ENCODE measurements around the gene TNS1. TPM values are rescaled to one million over a fixed set of nuclear protein-coding genes. Genes with fewer than 3 reads are reported as not detected.

Gene TNS1
- total and polyA plus RNA-seq, 9 of the 15 experiments (the other 6 are each of a cell fraction or from before 2014, with no cell fraction given) = 0.13 to 2.7 (median 0.77) TPM

DNA sequence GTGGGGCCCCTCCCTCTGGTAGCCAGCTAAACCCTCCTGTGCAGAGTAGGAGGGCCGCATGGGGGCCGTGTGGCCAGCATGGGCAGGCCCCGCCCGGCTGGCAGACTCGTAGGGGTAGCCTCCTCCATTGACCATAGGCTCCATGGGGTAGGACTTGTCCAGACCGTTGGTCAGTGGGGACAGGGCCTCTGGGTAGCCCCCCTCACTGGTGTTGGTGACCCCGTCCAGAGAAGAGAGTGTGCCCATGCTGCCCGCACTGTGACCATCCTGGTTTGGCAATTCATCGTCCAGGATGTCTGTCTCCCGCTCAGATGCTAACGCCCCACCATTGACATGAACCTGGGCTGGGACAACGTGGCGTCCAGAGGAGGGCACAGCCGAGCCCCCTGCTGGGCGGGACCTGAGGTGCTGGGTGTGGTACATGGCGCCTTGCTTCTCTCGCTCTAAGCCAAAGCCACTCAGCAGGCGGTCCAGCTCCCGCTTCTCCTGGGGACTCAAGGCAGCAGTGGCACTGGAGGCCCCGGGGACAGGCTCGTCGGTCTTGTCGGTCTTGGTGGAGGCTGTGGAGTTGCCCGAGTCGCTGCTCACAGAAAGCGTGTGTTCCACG lies 154.3 kb downstream of the TNS1 start:
- no peaks in the 10 kb centered on the region for H3K36me3 ChIP-seq (ENCODE audit: control insufficient read depth, insufficient read depth, low read length)
- no peaks in the 10 kb centered on the region for H3K9me1 ChIP-seq (ENCODE audit: control insufficient read depth, insufficient read depth, low read length)
- WGBS (ENCODE audit: insufficient coverage, low coverage, missing lambda C conversion rate) = 27% methylated on average over 14 of the region's 27 CpGs
- no peak overlapping the region for H3K27ac ChIP-seq (ENCODE audit: extremely low read depth, low read depth, low read length)
- H3K79me2 ChIP-seq (ENCODE audit: control insufficient read depth, insufficient read depth, low read length) = no peaks in the 10 kb centered on the region
- ATAC-seq (peak; percentile 72), DNase-seq (ENCODE audit: extremely low read depth in 1 of 4, low spot score in 3 of 4) (peak in 2 of 4 experiments; percentile 56), FAIRE-seq (no peak)
- BruUV-seq (replicated peaks) = no TSS peak
- ChIA-PET CTCF (ENCODE audit: low intra/inter-chr PET ratio) (no interaction called here), POLR2A (interaction anchor here (0.6 to 0.7 kb wide), 2 partner anchors 13 to 149 kb away, joined by 3 read pairs; no protein-coding TSS in a partner anchor)
- in situ Hi-C loops (cut with MboI) (no loop called here), intact Hi-C loops (cut with micrococcal nuclease) (no loop called here)
- H2AFZ ChIP-seq (ENCODE audit: low read depth, low read length) = no peak overlapping the region
- peaks cover 9 to 21% of the 10 kb centered on the region in 2 experiments; a peak in 4 of 5 replicates for H3K4me1 ChIP-seq (replicated peaks in 1 of 2; ENCODE audit: control insufficient read depth in 2 of 2, insufficient read depth in 2 of 2, low read length in 2 of 2)
- H4K20me1 ChIP-seq (replicated peaks; ENCODE audit: control insufficient read depth, insufficient read depth, low read length) = no peaks in the 10 kb centered on the region
- no peak overlapping the region for H3K4me2 ChIP-seq (ENCODE audit: insufficient read depth, low read length)
- peaks cover 0 to 12% of the 10 kb centered on the region in 2 experiments; a peak in 2 of 5 replicates for H3K27me3 ChIP-seq (ENCODE audit: control insufficient read depth in 2 of 2, insufficient read depth in 2 of 2, low read length in 2 of 2)
- peak; percentile 37; the same call in 1 of the 2 replicates for TF ChIP-seq ZBTB33 (CRISPR knock-in tag; IDR thresholded peaks at IDR 0.05)
- no peak for TF ChIP-seq NEUROD1 (IDR thresholded peaks at IDR 0.05; ENCODE audit: borderline replicate concordance, low read depth, low read length, partially characterized antibody)
- TF ChIP-seq, protein P1, sequence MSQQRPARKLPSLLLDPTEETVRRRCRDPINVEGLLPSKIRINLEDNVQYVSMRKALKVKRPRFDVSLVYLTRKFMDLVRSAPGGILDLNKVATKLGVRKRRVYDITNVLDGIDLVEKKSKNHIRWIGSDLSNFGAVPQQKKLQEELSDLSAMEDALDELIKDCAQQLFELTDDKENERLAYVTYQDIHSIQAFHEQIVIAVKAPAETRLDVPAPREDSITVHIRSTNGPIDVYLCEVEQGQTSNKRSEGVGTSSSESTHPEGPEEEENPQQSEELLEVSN (IDR thresholded peaks at IDR 0.05; ENCODE audit: borderline replicate concordance in 1 of 2, extremely low read depth in 1 of 2, insufficient read depth in 1 of 2, insufficient read length in 1 of 2, low read depth in 1 of 2, low read length in 1 of 2, poor library complexity in 1 of 2, severe bottlenecking in 1 of 2) = peak; percentile 25 to 44
- TF ChIP-seq, protein P2, sequence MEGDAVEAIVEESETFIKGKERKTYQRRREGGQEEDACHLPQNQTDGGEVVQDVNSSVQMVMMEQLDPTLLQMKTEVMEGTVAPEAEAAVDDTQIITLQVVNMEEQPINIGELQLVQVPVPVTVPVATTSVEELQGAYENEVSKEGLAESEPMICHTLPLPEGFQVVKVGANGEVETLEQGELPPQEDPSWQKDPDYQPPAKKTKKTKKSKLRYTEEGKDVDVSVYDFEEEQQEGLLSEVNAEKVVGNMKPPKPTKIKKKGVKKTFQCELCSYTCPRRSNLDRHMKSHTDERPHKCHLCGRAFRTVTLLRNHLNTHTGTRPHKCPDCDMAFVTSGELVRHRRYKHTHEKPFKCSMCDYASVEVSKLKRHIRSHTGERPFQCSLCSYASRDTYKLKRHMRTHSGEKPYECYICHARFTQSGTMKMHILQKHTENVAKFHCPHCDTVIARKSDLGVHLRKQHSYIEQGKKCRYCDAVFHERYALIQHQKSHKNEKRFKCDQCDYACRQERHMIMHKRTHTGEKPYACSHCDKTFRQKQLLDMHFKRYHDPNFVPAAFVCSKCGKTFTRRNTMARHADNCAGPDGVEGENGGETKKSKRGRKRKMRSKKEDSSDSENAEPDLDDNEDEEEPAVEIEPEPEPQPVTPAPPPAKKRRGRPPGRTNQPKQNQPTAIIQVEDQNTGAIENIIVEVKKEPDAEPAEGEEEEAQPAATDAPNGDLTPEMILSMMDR (IDR thresholded peaks at IDR 0.05 in 2 of 3, conservative IDR thresholded peaks at IDR 0.05 in 1 of 3; ENCODE audit: insufficient read depth in 2 of 3, low read depth in 1 of 3, low read length in 3 of 3) = 0 out of 6 replicates have a peak, but pooled peaks of 1 of the 3 experiments have one; percentile 21
- no peak overlapping the region for H3K4me3 ChIP-seq
- peaks cover 11% of the 10 kb centered on the region for H3K9me3 ChIP-seq (replicated peaks; ENCODE audit: control insufficient read depth, insufficient read depth, low read depth, low read length)
- 0 out of 4 replicates have a peak overlapping the region, but pooled peaks of 1 of the 2 experiments have one; percentile 48 for H3K9ac ChIP-seq (ENCODE audit: insufficient read depth in 1 of 2, low read depth in 2 of 2, low read length in 2 of 2)

All from K562 (cell line).